OCI-LY1 (cell line): ENCODE measurements around the gene CAPN2.
"Not testable (repeated sequence)": the region's sequence is repeated elsewhere in the genome, so short reads cannot be mapped to it uniquely, and the experiment has no call there.

Experiments
- CTCF ChIP-seq: fragments of 200-600 bp; sonication (generic), shearing (Covaris generic); IDR thresholded peaks from 2 replicates; pipeline ENCODE4 v1.5.1; 2017; ENCODE audit warnings: mild to moderate bottlenecking, antibody characterized with exemption, low read length, moderate library complexity, mixed read lengths
- EZH2 ChIP-seq: fragments of 200-600 bp; sonication (generic), shearing (Covaris generic); IDR thresholded peaks from 2 replicates; pipeline ENCODE4 v1.8.0; 2017; ENCODE audit warnings: borderline replicate concordance, mixed run types, mild to moderate bottlenecking, antibody characterized with exemption, low read length, moderate library complexity, mixed read lengths

DNA sequence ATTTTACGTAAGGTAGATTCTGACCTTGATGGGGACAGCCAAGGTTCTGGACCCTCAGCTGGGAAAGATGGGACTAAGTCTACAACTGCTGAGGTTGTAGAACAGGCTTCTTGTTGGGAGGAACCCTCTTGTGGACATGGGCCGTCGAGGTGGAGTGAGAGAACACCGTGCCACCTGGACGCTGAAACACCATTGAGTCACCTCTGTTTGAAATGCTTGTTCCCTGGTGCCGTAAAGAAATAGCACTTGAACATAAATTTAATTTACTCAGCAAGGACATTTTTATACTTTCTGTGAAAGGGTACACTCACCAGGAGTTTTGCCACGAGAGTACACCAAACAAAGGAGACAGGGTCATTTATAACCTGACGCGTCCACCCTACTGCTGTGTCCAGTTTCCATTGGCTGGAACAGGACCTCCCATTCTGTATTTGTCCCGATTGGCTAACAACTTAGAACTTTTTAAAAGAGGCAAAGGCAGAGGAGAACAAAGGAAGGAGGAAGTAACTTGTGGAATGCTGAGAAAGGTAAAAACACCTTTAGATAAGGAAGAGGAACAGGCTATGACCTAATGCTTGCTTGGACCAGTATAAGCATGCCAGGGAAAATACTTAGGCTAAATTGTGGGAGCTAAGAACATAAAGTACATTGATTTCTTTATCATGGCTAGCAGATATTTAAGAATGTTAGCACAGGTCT, 27.8 kb downstream of the CAPN2 start:
- not testable (repeated sequence) for TF ChIP-seq CTCF, EZH2
